Sigmoid colon (tissue), 7 donors: Measurements from ENCODE around the gene GPR179. TPM values are rescaled to one million over a fixed set of nuclear protein-coding genes. Genes with fewer than 3 reads are reported as not detected.

Experiments
- DNase-seq: peaks from one replicate; pipeline ENCODE4 v3.0.0-alpha.2; 2019
- H3K27ac ChIP-seq, 4 donors: fragments of 200-600 bp; sonication (generic); one replicate each; pipeline ENCODE4 v1.5.1; 2016 to 2019; ENCODE audit warnings: mild to moderate bottlenecking in 1 of 4
- H3K27me3 ChIP-seq, 3 donors: fragments of 200-600 bp; sonication (generic); one replicate each; pipeline ENCODE4 v1.5.1; 2019; ENCODE audit warnings: mild to moderate bottlenecking in 1 of 3
- H3K36me3 ChIP-seq, 4 donors: fragments of 200-600 bp; sonication (generic); one replicate each; pipeline ENCODE4 v1.5.1; 2016 to 2019
- H3K4me1 ChIP-seq, 4 donors: fragments of 200-600 bp; sonication (generic); one replicate each; pipeline ENCODE4 v1.5.1; 2017 to 2019
- H3K4me3 ChIP-seq, 4 donors: fragments of 200-600 bp; sonication (generic); one replicate each; pipeline ENCODE4 v1.5.1; 2017 to 2019; ENCODE audit warnings: mild to moderate bottlenecking in 2 of 4, moderate library complexity in 1 of 4
- H3K9me3 ChIP-seq, 4 donors: fragments of 200-600 bp in 3 of 4; sonication (generic) in 3 of 4; one replicate each; pipeline versions ENCODE4 v1.5.1 to v1.6.1; 2013 to 2019
- CTCF ChIP-seq, 4 experiments: fragments of 450-650 bp in 3 of 4; fragments of 200-600 bp in 1 of 4; IDR thresholded peaks; one replicate each; pipeline ENCODE4 v1.5.1; 2016 to 2019; ENCODE audit warnings: antibody characterized with exemption in 4 of 4, mild to moderate bottlenecking in 3 of 4, moderate library complexity in 2 of 4
- EP300 ChIP-seq, 4 donors: sonication (generic); formaldehyde crosslinking; IDR thresholded peaks; one replicate each; pipeline ENCODE4 v1.6.1; 2017; ENCODE audit warnings: antibody characterized with exemption in 4 of 4
- POLR2A ChIP-seq, 2 donors: fragments of 450-650 bp; IDR thresholded peaks; one replicate each; pipeline ENCODE4 v1.6.1; 2016; ENCODE audit warnings: antibody characterized with exemption in 2 of 2, mild to moderate bottlenecking in 2 of 2, moderate library complexity in 2 of 2
- POLR2AphosphoS5 ChIP-seq, 4 donors: sonication (generic); formaldehyde crosslinking; IDR thresholded peaks; one replicate each; pipeline ENCODE4 v1.6.1; 2017; ENCODE audit warnings: antibody characterized with exemption in 4 of 4
- WGBS, 2 donors: extraction: QIAGEN DNeasy Blood & Tissue Kit; methylation state at CpG; one replicate each; pipeline ENCODE4 v1.1.7; 2013; 5-methylcytosine and 5-hydroxymethylcytosine counted together
- intact Hi-C: fragments of 100-400 bp; cut with DNase I; formaldehyde crosslinking; loops from one replicate; pipeline ENCODE4 v1.15.1; 2023
- polyA plus RNA-seq, 3 donors: library from polyadenylated mRNA; stranded (reverse); fragments of 200-250 nt; gene quantifications; one replicate each; pipeline ENCODE4 v1.2.3, GENCODE V29; 2013
- total RNA-seq, 4 donors: library from RNA; depleted of rRNA; stranded (reverse); fragments of >200 nt; gene quantifications; one replicate each; pipeline ENCODE4 v1.1.0, GENCODE V29; 2016
- donor health status: healthy with polysubstance abuse.
- donor health status: Bipolar disorder and iron deficiency.
- donor health status: healthy.

Gene GPR179
- total and polyA plus RNA-seq, 7 donors, result under 0.01 to 0.36 (median 0.09) TPM; not detected in 4

- intact Hi-C loops, result no loop called here
- H3K4me3 ChIP-seq, result no peak overlapping the region
Observed at GRCh38 chr17:38363016-38363415, 19.3 kb upstream of the GPR179 start.

GRCh38 chr17:38361694-38362465, 18.1 kb upstream of the GPR179 start:
- Histone ChIP-seq H3K4me1 (peaks cover 0 to 51% (median 46%) of the 10 kb centered on the region in 4 donors), H3K36me3 (peaks cover 0 to 36% (median 9%) of the 10 kb centered on the region in 4 donors), H3K27me3 (no peaks in the 10 kb centered on the region), H3K9me3 (no peaks in the 10 kb centered on the region), H3K4me3 (no peak overlapping the region), H3K27ac (no peak overlapping the region)
- no peak for DNase-seq
- WGBS, 2 donors, result 56 to 75% methylated on average over 5 of the region's 5 CpGs
- TF ChIP-seq POLR2AphosphoS5 (IDR thresholded peaks at IDR 0.05) (no peak), CTCF (IDR thresholded peaks at IDR 0.05) (no peak), POLR2A (IDR thresholded peaks at IDR 0.05) (no peak), EP300 (IDR thresholded peaks at IDR 0.05) (no peak)
- intact Hi-C loops, result no loop called here

More at GRCh38 chr17:38363016-38363415, 19.3 kb upstream of the GPR179 start:
- 97 to 99% methylated on average over 5 of the region's 5 CpGs for WGBS, 2 donors
- Histone ChIP-seq H3K4me1 (peaks cover 0 to 39% (median 35%) of the 10 kb centered on the region in 4 donors), H3K9me3 (no peaks in the 10 kb centered on the region), H3K27ac (no peak overlapping the region), H3K36me3 (peaks cover 3 to 47% (median 14%) of the 10 kb centered on the region in 4 donors), H3K27me3 (no peaks in the 10 kb centered on the region)
- no peak for TF ChIP-seq POLR2AphosphoS5 (IDR thresholded peaks at IDR 0.05)
- TF ChIP-seq CTCF (IDR thresholded peaks at IDR 0.05), result no peak
- no peak for TF ChIP-seq POLR2A (IDR thresholded peaks at IDR 0.05)
- TF ChIP-seq EP300 (IDR thresholded peaks at IDR 0.05), result no peak
- DNase-seq, result no peak

GRCh38 chr17:38358586-38359513, 15.1 kb upstream of the GPR179 start:
- Histone ChIP-seq H3K4me1 (peaks cover 0 to 81% (median 76%) of the 10 kb centered on the region in 4 donors), H3K27ac (peak overlapping the region; percentile 15 to 94 (median 74)), H3K27me3 (no peaks in the 10 kb centered on the region), H3K4me3 (no peak overlapping the region), H3K9me3 (no peaks in the 10 kb centered on the region), H3K36me3 (peaks cover 0 to 9% (median 0%) of the 10 kb centered on the region in 4 donors)
- 82 to 91% methylated on average over 9 of the region's 9 CpGs for WGBS, 2 donors
- no peak for DNase-seq
- peak in 2 of 4 donors; percentile 6 to 16 for TF ChIP-seq POLR2AphosphoS5 (IDR thresholded peaks at IDR 0.05)
- no peak for TF ChIP-seq CTCF (IDR thresholded peaks at IDR 0.05)
- intact Hi-C loops, result loop anchor here (10.0 kb wide), 2 partner anchors 246 to 306 kb away; partner anchors contain the start of gene SRCIN1

- H3K4me1 ChIP-seq, result peaks cover 0 to 92% (median 86%) of the 10 kb centered on the region in 4 donors
- WGBS, 2 donors, result 20 to 54% methylated on average over 2 of the region's 2 CpGs
- intact Hi-C loops, result loop anchor here (10.0 kb wide), 2 partner anchors 247 to 307 kb away; partner anchors contain the start of gene SRCIN1
Observed at GRCh38 chr17:38357486-38358123, 13.8 kb upstream of the GPR179 start.

More at GRCh38 chr17:38357486-38358123, 13.8 kb upstream of the GPR179 start:
- H3K9me3 ChIP-seq, result no peaks in the 10 kb centered on the region
- TF ChIP-seq EP300 (IDR thresholded peaks at IDR 0.05), result no peak
- peak in 3 of 4 donors; percentile 10 to 29 (median 24) for TF ChIP-seq POLR2AphosphoS5 (IDR thresholded peaks at IDR 0.05)
- no peaks in the 10 kb centered on the region for H3K36me3 ChIP-seq
- DNase-seq, result peak; percentile 71
- H3K4me3 ChIP-seq, result no peak overlapping the region
- peak overlapping the region; percentile 17 to 94 (median 75) for H3K27ac ChIP-seq
- H3K27me3 ChIP-seq, result no peaks in the 10 kb centered on the region
